SK-N-SH treated with all-trans-retinoic acid at 6 μM for 48 hours (cell line): ENCODE data around the gene PHACTR4.

ENCODE experiments used
- ATAC-seq: fragments of 200-7000 bp; cut with Tn5 transposase; 3 replicates; pipeline ENCODE4 v1.9.1; 2020; ENCODE audit warnings: mild to moderate bottlenecking, moderate library complexity
- ARNTL ChIP-seq: fragments of 450-650 bp; formaldehyde crosslinking; IDR thresholded peaks from 2 replicates; pipeline ENCODE4 v1.5.0; 2020; ENCODE audit warnings: low read depth, mild to moderate bottlenecking, moderate library complexity, borderline replicate concordance
- BACH2 ChIP-seq: fragments of 250-450 bp; sonication (Bioruptor Pico); IDR thresholded peaks from 2 replicates; pipeline ENCODE4 v1.9.0; 2021; ENCODE audit warnings: mild to moderate bottlenecking, borderline replicate concordance
- CSDC2 ChIP-seq: fragments of 250-450 bp; sonication (Bioruptor Pico); IDR thresholded peaks from 2 replicates; pipeline ENCODE4 v1.5.0; 2020; ENCODE audit warnings: mild to moderate bottlenecking, moderate library complexity
- ESRRG ChIP-seq: fragments of 250-450 bp; sonication (Bioruptor Pico); IDR thresholded peaks from 2 replicates; pipeline ENCODE4 v1.6.1; 2021; ENCODE audit warnings: mild to moderate bottlenecking
- GLIS3 ChIP-seq: fragments of 250-450 bp; sonication (Bioruptor Pico); IDR thresholded peaks from 2 replicates; pipeline ENCODE4 v1.5.0; 2020; ENCODE audit warnings: mild to moderate bottlenecking, moderate library complexity
- ISL1 ChIP-seq: fragments of 250-450 bp; sonication (Bioruptor Pico); IDR thresholded peaks from 2 replicates; pipeline ENCODE4 v2.1.2; 2022; ENCODE audit warnings: mild to moderate bottlenecking, moderate library complexity
- OSR1 ChIP-seq: fragments of 250-450 bp; sonication (Bioruptor Pico); IDR thresholded peaks from 2 replicates; pipeline ENCODE4 v1.8.0; 2022; ENCODE audit warnings: moderate library complexity, mild to moderate bottlenecking, inconsistent platforms
- PPARA ChIP-seq: fragments of 250-450 bp; sonication (Bioruptor Pico); IDR thresholded peaks from 2 replicates; pipeline ENCODE4 v1.5.0; 2020; ENCODE audit warnings: mild to moderate bottlenecking, borderline replicate concordance
- RARB ChIP-seq: fragments of 250-450 bp; sonication (Bioruptor Pico); IDR thresholded peaks from 2 replicates; pipeline ENCODE4 v1.8.0; 2021; ENCODE audit warnings: mild to moderate bottlenecking, moderate library complexity
- TCF4 ChIP-seq: fragments of 250-450 bp; sonication (Bioruptor Pico); IDR thresholded peaks from 2 replicates; pipeline ENCODE4 v1.8.0; 2021; ENCODE audit warnings: mild to moderate bottlenecking, moderate library complexity, borderline replicate concordance
- ZC3H10 ChIP-seq: fragments of 250-450 bp; sonication (Bioruptor Pico); IDR thresholded peaks from 2 replicates; pipeline ENCODE4 v1.5.1; 2021; ENCODE audit warnings: mild to moderate bottlenecking, moderate library complexity
- ZFP30 ChIP-seq: fragments of 450-650 bp; formaldehyde crosslinking; IDR thresholded peaks from 2 replicates; pipeline ENCODE4 v1.5.0; 2022; ENCODE audit warnings: mild to moderate bottlenecking, moderate library complexity
- ZNF70 ChIP-seq: fragments of 450-650 bp; formaldehyde crosslinking; IDR thresholded peaks from 2 replicates; pipeline ENCODE4 v1.5.0; 2020; ENCODE audit warnings: mild to moderate bottlenecking, moderate library complexity
- ZNF8 ChIP-seq: fragments of 450-650 bp; formaldehyde crosslinking; IDR thresholded peaks from 2 replicates; pipeline ENCODE4 v1.5.0; 2020; ENCODE audit warnings: mild to moderate bottlenecking, moderate library complexity
- TF ChIP-seq, protein P1 (sequence below): fragments of 250-450 bp; sonication (Bioruptor Pico); IDR thresholded peaks from 2 replicates; pipeline ENCODE4 v1.8.0; 2020; ENCODE audit warnings: mild to moderate bottlenecking, moderate library complexity, borderline replicate concordance
- TF ChIP-seq, protein P2 (sequence below): fragments of 250-450 bp; sonication (Bioruptor Pico); IDR thresholded peaks from 2 replicates; pipeline ENCODE4 v1.5.0; 2020; ENCODE audit warnings: mild to moderate bottlenecking, moderate library complexity
- TF ChIP-seq, protein P3 (sequence below): fragments of 250-450 bp; sonication (Bioruptor Pico); IDR thresholded peaks from 2 replicates; pipeline ENCODE4 v1.8.0; 2021; ENCODE audit warnings: low read depth, mild to moderate bottlenecking, moderate library complexity, borderline replicate concordance
- TF ChIP-seq, protein P4 (sequence below): fragments of 250-450 bp; sonication (Bioruptor Pico); IDR thresholded peaks from 2 replicates; pipeline ENCODE4 v1.5.1; 2021; ENCODE audit warnings: mild to moderate bottlenecking, moderate library complexity

PHACTR4 gene

DNA sequence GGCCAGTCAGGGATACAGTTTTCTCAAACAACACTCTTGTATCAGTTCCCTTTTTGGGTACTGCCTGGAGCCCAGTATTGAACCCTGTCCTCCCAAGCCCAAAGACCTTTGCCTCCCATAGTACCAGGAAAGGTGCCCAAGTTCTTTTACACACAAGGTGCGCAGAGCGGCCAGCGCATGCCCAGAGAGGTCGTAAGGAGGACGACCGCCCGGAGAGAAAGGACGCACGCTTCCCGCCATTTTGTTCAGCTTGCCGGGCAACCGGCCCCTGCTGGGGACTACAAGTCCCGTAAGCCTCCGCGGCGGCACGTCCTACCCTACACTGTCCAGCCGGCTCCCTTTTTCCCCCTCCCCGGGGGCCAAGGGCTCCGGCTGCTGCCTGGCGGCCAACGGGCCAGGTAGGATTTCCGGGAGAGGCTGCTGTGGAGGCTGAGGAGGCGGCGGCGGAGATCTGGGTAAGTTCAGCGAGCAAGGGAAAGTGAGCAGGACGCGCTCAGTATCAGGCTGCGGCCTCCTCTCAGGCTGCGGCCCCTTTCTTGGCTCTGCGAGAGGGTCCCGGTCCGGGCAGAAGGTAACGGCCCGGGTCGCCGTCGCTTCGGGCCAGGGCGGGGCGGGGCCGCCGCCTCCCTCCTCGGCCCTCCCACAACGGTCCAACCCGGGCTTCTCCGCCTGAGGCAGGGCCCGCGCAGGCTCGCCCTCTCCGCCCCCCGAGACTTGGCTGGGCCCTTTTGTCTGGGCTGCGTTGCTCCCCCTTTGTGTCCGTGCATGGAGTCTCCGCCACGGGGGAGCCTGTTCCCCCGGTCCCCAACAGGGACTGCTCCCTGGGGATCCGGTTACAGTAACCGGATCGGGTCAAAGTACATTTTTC lies at the start of gene PHACTR4:
Gene PHACTR4, plus strand, starts transcription at position 370 of the 868 bp plus-strand sequence. CDS start 37,708 bp downstream, outside the sequence.
- peak; percentile 95 for ATAC-seq
- no peak for TF ChIP-seq ZFP30 (CRISPR knock-in tag)
- TF ChIP-seq, protein P1, sequence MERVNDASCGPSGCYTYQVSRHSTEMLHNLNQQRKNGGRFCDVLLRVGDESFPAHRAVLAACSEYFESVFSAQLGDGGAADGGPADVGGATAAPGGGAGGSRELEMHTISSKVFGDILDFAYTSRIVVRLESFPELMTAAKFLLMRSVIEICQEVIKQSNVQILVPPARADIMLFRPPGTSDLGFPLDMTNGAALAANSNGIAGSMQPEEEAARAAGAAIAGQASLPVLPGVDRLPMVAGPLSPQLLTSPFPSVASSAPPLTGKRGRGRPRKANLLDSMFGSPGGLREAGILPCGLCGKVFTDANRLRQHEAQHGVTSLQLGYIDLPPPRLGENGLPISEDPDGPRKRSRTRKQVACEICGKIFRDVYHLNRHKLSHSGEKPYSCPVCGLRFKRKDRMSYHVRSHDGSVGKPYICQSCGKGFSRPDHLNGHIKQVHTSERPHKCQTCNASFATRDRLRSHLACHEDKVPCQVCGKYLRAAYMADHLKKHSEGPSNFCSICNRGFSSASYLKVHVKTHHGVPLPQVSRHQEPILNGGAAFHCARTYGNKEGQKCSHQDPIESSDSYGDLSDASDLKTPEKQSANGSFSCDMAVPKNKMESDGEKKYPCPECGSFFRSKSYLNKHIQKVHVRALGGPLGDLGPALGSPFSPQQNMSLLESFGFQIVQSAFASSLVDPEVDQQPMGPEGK (CRISPR knock-in tag) = peak; percentile 82
- no peak for TF ChIP-seq OSR1
- no peak for TF ChIP-seq PPARA (CRISPR knock-in tag)
- no peak for TF ChIP-seq BACH2
- TF ChIP-seq, protein P2, sequence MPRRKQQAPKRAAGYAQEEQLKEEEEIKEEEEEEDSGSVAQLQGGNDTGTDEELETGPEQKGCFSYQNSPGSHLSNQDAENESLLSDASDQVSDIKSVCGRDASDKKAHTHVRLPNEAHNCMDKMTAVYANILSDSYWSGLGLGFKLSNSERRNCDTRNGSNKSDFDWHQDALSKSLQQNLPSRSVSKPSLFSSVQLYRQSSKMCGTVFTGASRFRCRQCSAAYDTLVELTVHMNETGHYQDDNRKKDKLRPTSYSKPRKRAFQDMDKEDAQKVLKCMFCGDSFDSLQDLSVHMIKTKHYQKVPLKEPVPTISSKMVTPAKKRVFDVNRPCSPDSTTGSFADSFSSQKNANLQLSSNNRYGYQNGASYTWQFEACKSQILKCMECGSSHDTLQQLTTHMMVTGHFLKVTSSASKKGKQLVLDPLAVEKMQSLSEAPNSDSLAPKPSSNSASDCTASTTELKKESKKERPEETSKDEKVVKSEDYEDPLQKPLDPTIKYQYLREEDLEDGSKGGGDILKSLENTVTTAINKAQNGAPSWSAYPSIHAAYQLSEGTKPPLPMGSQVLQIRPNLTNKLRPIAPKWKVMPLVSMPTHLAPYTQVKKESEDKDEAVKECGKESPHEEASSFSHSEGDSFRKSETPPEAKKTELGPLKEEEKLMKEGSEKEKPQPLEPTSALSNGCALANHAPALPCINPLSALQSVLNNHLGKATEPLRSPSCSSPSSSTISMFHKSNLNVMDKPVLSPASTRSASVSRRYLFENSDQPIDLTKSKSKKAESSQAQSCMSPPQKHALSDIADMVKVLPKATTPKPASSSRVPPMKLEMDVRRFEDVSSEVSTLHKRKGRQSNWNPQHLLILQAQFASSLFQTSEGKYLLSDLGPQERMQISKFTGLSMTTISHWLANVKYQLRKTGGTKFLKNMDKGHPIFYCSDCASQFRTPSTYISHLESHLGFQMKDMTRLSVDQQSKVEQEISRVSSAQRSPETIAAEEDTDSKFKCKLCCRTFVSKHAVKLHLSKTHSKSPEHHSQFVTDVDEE (CRISPR knock-in tag) = peak; percentile 24; the same call in 1 of the 2 replicates

DNA sequence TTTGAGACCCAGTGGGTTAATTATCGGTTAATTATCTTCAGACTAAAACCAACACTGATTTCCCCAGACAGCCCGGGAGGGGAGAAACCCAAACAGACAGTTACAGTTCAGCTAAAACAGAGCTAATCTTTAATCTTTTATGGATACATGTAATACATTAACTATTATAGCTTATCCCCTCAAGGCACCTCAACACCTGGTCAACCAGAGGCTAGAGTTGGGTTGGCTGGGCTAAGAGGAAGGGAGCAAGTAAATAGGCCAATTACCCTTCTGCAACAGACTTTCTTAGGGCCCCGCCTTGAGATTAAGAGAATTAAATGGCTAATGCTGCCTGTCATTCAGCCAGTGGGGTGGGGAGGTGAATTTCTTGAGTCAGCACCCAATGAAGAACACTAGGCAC lies 47.3 kb upstream of the PHACTR4 start:
- ATAC-seq = no peak
- TF ChIP-seq, protein P3, sequence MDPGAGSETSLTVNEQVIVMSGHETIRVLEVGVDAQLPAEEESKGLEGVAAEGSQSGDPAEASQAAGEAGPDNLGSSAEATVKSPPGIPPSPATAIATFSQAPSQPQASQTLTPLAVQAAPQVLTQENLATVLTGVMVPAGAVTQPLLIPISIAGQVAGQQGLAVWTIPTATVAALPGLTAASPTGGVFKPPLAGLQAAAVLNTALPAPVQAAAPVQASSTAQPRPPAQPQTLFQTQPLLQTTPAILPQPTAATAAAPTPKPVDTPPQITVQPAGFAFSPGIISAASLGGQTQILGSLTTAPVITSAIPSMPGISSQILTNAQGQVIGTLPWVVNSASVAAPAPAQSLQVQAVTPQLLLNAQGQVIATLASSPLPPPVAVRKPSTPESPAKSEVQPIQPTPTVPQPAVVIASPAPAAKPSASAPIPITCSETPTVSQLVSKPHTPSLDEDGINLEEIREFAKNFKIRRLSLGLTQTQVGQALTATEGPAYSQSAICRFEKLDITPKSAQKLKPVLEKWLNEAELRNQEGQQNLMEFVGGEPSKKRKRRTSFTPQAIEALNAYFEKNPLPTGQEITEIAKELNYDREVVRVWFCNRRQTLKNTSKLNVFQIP = no peak
- TF ChIP-seq ZNF8 (CRISPR knock-in tag) (no peak), ZC3H10 (no peak)
- TF ChIP-seq, protein P4, sequence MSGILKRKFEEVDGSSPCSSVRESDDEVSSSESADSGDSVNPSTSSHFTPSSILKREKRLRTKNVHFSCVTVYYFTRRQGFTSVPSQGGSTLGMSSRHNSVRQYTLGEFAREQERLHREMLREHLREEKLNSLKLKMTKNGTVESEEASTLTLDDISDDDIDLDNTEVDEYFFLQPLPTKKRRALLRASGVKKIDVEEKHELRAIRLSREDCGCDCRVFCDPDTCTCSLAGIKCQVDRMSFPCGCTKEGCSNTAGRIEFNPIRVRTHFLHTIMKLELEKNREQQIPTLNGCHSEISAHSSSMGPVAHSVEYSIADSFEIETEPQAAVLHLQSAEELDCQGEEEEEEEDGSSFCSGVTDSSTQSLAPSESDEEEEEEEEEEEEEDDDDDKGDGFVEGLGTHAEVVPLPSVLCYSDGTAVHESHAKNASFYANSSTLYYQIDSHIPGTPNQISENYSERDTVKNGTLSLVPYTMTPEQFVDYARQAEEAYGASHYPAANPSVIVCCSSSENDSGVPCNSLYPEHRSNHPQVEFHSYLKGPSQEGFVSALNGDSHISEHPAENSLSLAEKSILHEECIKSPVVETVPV (CRISPR knock-in tag) = no peak

DNA sequence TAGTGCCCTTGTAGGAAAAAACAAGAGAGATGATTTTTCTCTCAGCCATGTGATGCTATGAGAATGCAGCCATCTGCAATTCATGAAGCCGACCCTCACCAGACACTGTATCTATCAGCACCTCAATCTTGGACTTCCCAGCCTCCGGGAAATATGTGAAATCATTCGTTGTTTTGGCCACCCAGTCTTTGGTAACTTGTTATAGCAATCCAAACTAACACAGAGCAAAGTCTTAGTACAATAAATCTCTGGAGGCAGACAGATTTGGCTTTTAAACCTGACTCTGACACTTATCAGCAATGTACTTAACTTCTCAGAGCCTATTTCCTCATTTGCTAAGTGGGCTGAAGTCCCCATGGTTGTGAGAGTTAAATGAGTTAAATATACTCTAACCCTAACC lies 45.8 kb upstream of the PHACTR4 start:
- TF ChIP-seq, protein P2 (CRISPR knock-in tag) = 0 out of 2 replicates have a peak, but pooled peaks have one; percentile 20
- TF ChIP-seq, protein P3 = no peak
- TF ChIP-seq ZNF70 = no peak
- ATAC-seq = no peak

DNA sequence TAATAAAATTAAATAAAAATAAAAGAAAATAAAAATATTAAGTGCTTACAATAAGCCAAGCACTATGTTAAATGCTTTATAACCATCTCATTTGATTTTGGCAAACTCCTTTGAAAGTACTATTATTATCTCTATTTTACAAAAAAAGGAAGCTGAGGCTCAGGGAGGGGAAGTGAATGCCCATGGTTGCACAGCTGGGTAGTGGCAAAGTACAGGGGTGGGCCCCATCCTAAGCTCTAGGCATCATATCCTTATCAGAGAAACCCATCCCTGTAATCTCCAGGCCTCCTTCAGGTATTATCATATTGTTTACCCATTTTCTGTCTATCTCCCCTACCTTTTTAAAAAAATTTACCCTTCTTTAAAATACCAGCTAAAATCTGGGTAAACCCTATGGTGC lies 43.0 kb upstream of the PHACTR4 start:
- no peak for TF ChIP-seq ARNTL (CRISPR knock-in tag)
- no peak for TF ChIP-seq ZFP30 (CRISPR knock-in tag)
- no peak for TF ChIP-seq ZC3H10
- TF ChIP-seq GLIS3 = no peak
- TF ChIP-seq ESRRG (CRISPR knock-in tag) = no peak
- no peak for TF ChIP-seq TCF4 (CRISPR knock-in tag)
- TF ChIP-seq PPARA (CRISPR knock-in tag) = no peak
- TF ChIP-seq ISL1 (CRISPR knock-in tag) = no peak
- TF ChIP-seq, protein P3 = no peak
- TF ChIP-seq CSDC2 (CRISPR knock-in tag) = no peak
- no peak for TF ChIP-seq BACH2
- TF ChIP-seq OSR1 = no peak
- no peak for TF ChIP-seq ZNF8 (CRISPR knock-in tag)
- no peak for TF ChIP-seq RARB (CRISPR knock-in tag)
- ATAC-seq = no peak
